Measurements from ENCODE around the gene RSPH9. TPM values are rescaled to one million over a fixed set of nuclear protein-coding genes. Genes with fewer than 3 reads are reported as not detected.

Gene RSPH9
- total RNA-seq, 1 experiment from 2014 or later = not detected

- peaks cover 17% of the 10 kb centered on the region for H3K4me1 ChIP-seq (ENCODE audit: insufficient read depth, low read length)
- BruUV-seq (replicated peaks) = no TSS peak
- no peak overlapping the region for H3K4me2 ChIP-seq (ENCODE audit: low read length)
- H3K36me3 ChIP-seq (ENCODE audit: low read depth, low read length) = peaks cover 47% of the 10 kb centered on the region
- DNase-seq = no peak
- no peak overlapping the region for H3K4me3 ChIP-seq (ENCODE audit: low read length)
- H4K20me1 ChIP-seq (ENCODE audit: low read length) = no peaks in the 10 kb centered on the region
- intact Hi-C loops (cut with micrococcal nuclease) = no loop called here
- no peaks in the 10 kb centered on the region for H3K9me2 ChIP-seq (replicated peaks; ENCODE audit: low read length)
- no peak for TF ChIP-seq CTCF (conservative IDR thresholded peaks at IDR 0.05; ENCODE audit: low read depth, low read length)
- TF ChIP-seq EZH2phosphoT487 (IDR thresholded peaks at IDR 0.05; ENCODE audit: borderline replicate concordance, low read length) = no peak
- no peak for TF ChIP-seq EZH2 (IDR thresholded peaks at IDR 0.05; ENCODE audit: low read length, unreplicated experiment)
- no peaks in the 10 kb centered on the region for H3K27me3 ChIP-seq (ENCODE audit: low read length)
- H2AFZ ChIP-seq (ENCODE audit: low read length) = no peak overlapping the region
- H3K9me3 ChIP-seq (ENCODE audit: low read length) = no peaks in the 10 kb centered on the region
- ChIA-PET CTCF (no interaction called here), POLR2A (ENCODE audit: unreplicated experiment) (no interaction called here)
- H3F3A ChIP-seq (ENCODE audit: low read length, unreplicated experiment) = peaks cover under 1% of the 10 kb centered on the region
- H3K79me2 ChIP-seq (ENCODE audit: low read length) = peaks cover 31% of the 10 kb centered on the region
- no peak overlapping the region for H3K9ac ChIP-seq (ENCODE audit: low read length)
- H3K27ac ChIP-seq (ENCODE audit: low read length) = no peak overlapping the region
- ATAC-seq = no peak
Measured at GRCh38 chr6:43623880-43624785, 20.7 kb upstream of the RSPH9 start.

- DNase-seq (no peak), ATAC-seq (no peak)
- Histone ChIP-seq H3F3A (ENCODE audit: low read length, unreplicated experiment) (no peaks in the 10 kb centered on the region), H3K79me2 (ENCODE audit: low read length) (peaks cover 31% of the 10 kb centered on the region), H2AFZ (ENCODE audit: low read length) (no peak overlapping the region), H3K4me1 (ENCODE audit: insufficient read depth, low read length) (peaks cover 17% of the 10 kb centered on the region), H3K36me3 (ENCODE audit: low read depth, low read length) (peaks cover 41% of the 10 kb centered on the region), H3K27me3 (ENCODE audit: low read length) (no peaks in the 10 kb centered on the region), H3K9me3 (ENCODE audit: low read length) (no peaks in the 10 kb centered on the region), H3K4me2 (ENCODE audit: low read length) (no peak overlapping the region), H3K4me3 (ENCODE audit: low read length) (no peak overlapping the region), H3K9ac (ENCODE audit: low read length) (no peak overlapping the region), H3K9me2 (replicated peaks; ENCODE audit: low read length) (no peaks in the 10 kb centered on the region), H3K27ac (ENCODE audit: low read length) (no peak overlapping the region), H4K20me1 (ENCODE audit: low read length) (no peaks in the 10 kb centered on the region)
- ChIA-PET POLR2A (ENCODE audit: unreplicated experiment) (no interaction called here), CTCF (no interaction called here)
- no TSS peak for BruUV-seq (replicated peaks)
- TF ChIP-seq CTCF (conservative IDR thresholded peaks at IDR 0.05; ENCODE audit: low read depth, low read length) = no peak
- intact Hi-C loops (cut with micrococcal nuclease) = no loop called here
Measured at GRCh38 chr6:43624786-43625288, 20.0 kb upstream of the RSPH9 start.

- Histone ChIP-seq H3K4me2 (ENCODE audit: low read length) (no peak overlapping the region), H3K4me3 (ENCODE audit: low read length) (no peak overlapping the region), H3K27me3 (ENCODE audit: low read length) (no peaks in the 10 kb centered on the region), H3K9ac (ENCODE audit: low read length) (no peak overlapping the region), H3K4me1 (ENCODE audit: insufficient read depth, low read length) (peaks cover 21% of the 10 kb centered on the region), H3K27ac (ENCODE audit: low read length) (no peak overlapping the region), H3K79me2 (ENCODE audit: low read length) (peaks cover 31% of the 10 kb centered on the region), H3K9me2 (replicated peaks; ENCODE audit: low read length) (no peaks in the 10 kb centered on the region), H3F3A (ENCODE audit: low read length, unreplicated experiment) (no peaks in the 10 kb centered on the region), H3K9me3 (ENCODE audit: low read length) (no peaks in the 10 kb centered on the region), H4K20me1 (ENCODE audit: low read length) (no peaks in the 10 kb centered on the region), H3K36me3 (ENCODE audit: low read depth, low read length) (peaks cover 37% of the 10 kb centered on the region), H2AFZ (ENCODE audit: low read length) (no peak overlapping the region)
- TF ChIP-seq EZH2phosphoT487 (IDR thresholded peaks at IDR 0.05; ENCODE audit: borderline replicate concordance, low read length) (no peak), EZH2 (IDR thresholded peaks at IDR 0.05; ENCODE audit: low read length, unreplicated experiment) (no peak), CTCF (conservative IDR thresholded peaks at IDR 0.05; ENCODE audit: low read depth, low read length) (no peak)
- DNase-seq (no peak), ATAC-seq (no peak)
- ChIA-PET CTCF (no interaction called here), POLR2A (ENCODE audit: unreplicated experiment) (no interaction called here)
- BruUV-seq (replicated peaks) = no TSS peak
- intact Hi-C loops (cut with micrococcal nuclease) = no loop called here
Measured at GRCh38 chr6:43625393-43625992, 19.3 kb upstream of the RSPH9 start.

All from PC-3 (cell line).